ENCODE measurements around the gene TEAD1.
"Not testable (repeated sequence)": the region's sequence is repeated elsewhere in the genome, so short reads cannot be mapped to it uniquely, and the experiment has no call there.

TEAD1 gene

DNA sequence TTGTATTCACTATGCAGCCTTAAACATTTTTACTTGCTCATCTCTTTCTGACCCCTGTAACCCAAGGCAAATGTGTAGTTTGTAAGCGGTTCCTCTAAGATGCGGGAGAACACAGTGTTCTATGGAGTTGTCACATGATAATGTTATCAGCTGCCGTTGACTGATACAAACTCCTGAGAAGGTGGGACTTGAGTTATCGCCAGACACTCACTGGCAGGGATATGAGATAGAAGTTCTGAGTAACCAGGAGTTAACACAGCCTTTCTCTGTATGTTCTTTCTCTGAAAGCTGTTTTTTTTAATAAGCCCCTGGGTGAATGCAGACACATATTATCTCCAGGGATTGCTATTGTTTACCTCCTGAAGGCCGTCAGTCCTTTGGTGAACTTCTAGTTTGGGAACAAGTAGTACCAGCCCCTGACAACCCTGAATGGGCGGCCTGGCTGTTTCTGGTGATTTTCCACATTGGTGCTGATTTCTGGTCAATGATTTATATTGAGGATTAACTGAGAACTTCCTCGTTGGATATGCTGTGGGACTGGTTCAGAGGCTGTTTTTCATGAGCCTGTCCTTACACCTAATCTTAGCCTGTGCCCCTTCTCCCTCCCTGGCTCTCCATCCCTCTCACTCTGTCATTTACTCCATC, 179.6 kb downstream of the TEAD1 start:
- in situ Hi-C loops (cut with HindIII; ENCODE audit: low sequenced_read_pairs): no loop called here

DNA sequence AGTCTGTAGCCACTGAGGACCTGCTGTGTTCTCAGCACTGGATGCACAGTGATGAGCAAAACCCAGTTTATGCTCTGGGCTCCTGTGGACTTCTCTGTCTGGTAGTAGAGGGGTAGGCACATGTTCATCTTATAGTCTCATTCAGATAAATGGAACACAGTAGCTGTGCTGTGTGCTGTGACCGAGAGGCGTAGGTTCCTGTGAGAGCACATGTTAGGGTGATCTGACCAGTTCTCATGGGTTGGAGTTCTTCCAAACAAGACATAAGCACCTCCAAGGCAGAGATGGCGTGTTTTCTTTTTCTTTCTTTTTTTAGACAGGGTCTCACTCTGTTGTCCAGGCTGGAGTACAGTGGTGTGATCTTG, 180.1 kb downstream of the TEAD1 start:
- in situ Hi-C loops (cut with HindIII; ENCODE audit: low sequenced_read_pairs): no loop called here

DNA sequence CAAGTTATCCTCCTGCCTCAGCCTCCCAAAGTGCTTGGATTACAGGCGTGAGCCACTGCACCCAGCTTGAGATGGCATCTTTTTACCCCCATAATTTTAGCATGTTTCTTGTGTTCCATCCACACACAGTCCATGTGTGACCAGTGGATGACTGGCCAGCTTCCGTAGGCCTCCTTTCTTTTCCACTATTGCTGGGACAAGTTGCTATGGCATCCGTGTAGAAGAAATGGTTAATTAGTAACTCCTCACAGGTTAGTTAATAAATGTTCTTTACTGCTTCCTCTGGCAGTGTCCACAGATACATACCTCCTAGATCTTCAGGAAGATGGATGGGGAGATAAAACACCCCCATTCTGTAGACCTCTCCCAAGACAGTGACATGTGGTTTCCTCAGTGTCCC, 180.6 kb downstream of the TEAD1 start:
- in situ Hi-C loops (cut with HindIII; ENCODE audit: low sequenced_read_pairs): no loop called here

DNA sequence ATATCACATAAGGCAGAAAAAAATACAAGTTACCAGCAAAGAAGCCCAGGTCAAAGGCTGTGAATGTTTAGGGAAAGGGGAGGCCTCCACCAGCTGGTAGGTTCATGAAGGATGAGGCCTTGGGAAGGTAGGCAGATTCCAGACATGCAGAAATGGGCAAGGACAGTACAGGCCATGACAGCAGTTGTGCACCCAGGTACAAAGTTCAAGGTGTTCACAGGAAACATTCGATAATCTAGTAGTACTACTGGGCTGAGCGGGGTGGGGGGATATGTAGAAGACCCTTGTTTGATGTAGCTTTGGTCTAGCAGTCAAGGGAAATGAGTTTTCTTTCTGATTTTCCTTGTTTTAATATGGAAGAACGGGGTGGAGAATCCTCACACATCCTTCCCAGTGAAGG, 182.1 kb downstream of the TEAD1 start:
- in situ Hi-C loops (cut with HindIII; ENCODE audit: low sequenced_read_pairs): no loop called here

DNA sequence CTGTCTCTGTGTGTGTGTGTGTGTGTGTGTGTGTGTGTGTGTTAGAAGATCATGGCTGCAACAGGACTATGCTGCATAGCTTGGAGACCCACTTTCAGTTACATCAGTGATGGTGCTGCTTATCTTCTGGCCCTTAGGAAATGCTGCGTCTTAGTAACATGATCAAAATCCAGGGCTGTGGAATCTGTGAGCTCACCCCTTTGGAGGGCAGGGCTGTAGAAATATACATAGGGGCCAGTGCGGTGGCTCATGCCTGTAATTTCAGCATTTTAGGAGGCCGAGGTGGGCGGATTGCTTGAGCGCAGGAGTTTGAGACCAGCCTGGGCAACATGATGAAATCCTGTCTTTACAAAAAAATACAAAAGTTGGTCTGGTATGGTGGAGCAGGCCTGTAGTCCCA, 183.4 kb downstream of the TEAD1 start:
- in situ Hi-C loops (cut with HindIII; ENCODE audit: low sequenced_read_pairs): no loop called here

DNA sequence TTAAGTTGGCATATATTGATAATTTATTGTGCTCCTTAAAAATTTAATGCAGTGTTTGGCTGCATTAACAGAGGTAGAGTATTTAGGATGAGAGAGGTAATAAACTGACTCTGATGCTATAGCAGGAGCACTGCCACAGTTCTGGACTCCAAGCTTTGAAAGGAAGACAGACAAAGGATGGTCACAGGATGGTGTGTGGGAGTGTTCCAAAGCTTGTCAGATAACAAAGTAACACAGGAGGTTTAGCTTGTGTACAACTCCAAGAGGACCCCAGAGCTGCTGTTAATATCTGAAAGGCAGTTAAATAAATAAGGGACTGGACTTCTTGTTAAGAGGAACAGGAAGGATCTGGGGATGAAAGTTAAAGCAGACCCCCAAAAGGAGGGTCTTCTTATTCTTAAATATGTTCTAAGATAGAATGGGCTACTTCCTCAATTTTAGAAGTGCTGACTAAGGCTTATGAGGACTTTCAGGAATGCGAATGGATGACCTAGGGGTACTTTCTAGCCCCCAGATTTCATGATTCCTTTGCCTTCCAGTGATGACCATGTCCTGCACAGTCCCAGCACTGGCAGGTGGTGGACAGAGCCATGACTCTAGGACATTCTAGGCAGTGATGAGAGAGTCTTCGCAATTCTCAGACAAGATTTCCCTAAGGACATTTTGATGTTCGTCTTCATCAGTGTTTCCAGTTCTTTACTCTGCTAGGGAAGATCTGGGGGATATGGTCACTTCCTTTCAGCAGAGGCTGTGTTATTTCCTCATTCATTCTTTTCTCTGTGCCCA, 185.8 kb downstream of the TEAD1 start:
- in situ Hi-C loops (cut with HindIII; ENCODE audit: low sequenced_read_pairs): no loop called here

DNA sequence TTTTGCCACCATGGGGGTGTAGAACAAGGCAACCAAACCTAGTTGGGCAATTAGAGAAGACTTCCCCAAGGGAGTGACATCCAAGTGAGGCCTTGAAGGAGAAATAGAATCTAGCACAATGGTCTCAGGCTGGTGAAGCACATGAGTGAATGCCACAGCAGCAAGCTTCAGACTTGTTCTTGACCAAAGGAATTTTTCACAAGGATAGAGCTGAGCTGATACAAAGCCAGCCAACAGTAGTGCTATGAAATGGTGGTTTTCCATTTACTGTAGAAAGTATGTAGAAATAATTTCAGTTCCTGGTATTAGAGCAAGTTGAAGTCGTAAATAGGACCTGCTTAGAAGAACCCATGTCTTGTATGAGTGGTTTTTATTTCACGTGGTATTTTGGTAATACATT, 186.6 kb downstream of the TEAD1 start:
- in situ Hi-C loops (cut with HindIII; ENCODE audit: low sequenced_read_pairs): no loop called here

DNA sequence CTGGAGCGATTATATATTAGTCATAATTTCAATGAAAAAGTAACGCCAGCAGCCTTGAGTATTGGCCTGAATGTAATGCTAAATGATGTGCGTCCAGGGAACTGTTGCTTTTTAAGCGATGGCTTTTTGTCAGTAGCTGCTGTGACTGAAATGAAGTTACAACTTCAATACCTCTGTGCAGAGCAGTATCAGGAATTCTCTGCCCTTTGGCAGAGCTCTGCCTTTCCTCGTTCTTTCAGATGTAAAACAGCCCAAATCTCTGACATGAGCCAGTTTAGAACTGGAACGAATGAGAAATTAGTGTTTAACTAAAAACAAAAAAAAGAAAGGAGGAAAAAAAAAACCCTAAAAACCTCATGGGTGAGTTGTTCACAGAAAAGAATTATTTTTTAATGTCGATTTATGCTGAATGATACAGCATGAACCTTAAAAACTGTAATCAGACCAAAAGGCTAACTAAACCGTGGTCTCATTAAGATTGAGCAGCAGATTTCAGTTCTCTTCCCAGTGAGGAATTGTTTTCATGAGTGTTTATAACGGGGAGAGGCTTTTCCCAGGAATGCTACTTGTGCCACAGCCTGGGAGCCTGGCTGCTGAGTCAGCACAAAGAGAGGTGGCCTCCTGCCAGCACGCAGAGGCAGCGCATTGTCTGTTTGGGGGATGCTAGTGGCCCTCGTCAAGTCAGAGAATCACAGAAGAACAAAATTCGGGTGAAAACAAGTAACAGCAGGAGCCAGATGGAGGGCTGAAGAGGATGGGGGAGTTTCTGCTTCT, 188.7 kb downstream of the TEAD1 start:
- in situ Hi-C loops (cut with HindIII; ENCODE audit: low sequenced_read_pairs): no loop called here

DNA sequence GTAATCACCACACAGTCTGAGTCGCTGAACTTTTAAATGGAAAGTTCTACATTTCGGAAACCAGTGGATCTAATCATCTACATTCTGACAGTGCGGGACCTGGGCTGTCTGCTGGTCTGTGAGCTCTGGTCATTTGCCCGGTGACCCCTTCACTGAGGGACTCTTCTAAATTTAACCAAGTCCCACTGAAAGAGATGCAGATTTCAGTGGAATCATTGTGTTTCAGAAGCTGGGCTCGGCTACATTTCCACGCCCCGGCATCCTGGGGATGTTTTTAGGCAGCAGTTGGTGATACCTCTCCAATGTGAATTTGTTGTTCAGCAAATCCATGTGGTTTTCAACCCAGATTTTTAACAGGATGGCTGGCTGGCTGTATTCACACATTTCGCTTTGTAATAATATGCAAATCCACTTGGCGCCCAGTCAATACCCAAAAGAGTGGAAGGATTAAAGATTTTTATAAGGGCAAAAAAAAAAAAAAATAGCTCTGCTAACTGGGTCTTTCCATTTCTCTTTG, 189.4 kb downstream of the TEAD1 start:
- in situ Hi-C loops (cut with HindIII; ENCODE audit: low sequenced_read_pairs): no loop called here

DNA sequence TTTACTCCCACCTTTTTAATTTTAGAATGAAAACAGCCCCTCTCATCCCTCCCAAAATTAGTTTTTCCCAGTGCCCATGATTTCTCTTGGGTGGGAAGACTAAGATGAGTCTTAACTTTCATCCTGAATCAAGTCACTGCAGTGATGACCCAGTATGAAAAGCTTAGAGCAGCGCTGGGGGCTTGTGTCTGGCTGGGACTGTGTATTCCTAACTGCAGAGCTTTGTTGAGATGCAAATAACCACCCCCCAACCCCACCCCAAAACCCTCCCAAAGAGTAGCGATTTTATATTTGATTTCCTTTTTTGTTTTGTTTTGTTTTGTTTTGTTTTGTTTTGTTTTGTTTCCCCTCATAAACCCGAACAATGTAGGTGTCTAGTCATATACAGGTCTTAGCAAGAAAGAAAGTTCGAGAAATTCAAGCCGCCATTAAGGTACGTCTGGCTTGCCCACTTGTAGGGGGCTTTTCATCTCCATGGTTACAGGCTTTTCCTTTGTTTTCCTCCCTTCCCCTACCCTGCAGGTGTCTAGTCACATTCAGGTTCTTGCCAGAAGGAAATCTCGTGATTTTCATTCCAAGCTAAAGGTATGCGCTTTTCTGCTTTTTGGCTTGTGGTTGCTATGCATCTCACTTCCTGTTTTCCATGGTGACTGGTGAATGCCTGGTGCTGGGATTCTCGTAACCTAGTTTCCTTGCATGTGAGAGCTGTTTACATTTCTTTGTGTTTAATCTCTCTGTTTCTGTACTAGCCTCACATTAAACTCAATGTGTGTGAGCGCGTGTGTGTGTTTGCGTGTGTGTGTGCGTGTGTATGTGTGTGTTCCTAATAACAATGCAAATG, 190.3 kb downstream of the TEAD1 start:
- in situ Hi-C loops (cut with HindIII; ENCODE audit: low sequenced_read_pairs): no loop called here

DNA sequence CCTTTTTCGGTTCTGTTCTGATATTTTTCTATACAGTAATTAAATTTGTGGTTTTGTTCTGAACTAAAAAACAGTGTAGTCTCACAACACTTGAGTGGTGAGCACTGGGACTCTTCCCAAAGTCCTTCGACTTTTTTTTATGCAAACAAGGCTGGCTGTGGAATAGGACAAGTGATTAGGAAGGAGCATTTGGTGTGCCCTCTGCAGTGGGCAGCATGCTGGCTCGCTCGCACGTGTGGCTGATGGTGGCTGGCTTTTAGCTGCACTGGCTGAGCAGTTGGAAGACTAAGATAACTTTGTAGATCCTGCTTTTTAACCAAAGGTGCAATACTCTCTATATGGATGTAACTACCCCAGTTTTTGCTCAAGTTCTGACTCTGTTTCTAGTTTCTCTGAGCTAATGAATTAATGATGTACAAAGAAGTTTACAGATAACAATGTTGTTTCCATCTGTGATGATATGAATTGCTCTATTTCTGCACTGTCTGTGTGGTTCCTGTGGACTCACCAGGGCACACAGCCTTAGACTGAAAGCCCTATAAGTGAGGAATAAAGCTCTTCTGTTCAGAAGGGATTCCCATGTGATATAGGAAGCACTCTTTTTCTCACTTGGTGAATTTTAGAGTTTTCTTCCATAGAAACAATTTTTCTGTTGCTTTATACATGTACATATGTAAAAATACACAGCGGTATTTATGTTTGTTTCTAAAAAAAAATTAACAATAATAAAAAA, 191.8 kb downstream of the TEAD1 start:
- in situ Hi-C loops (cut with HindIII; ENCODE audit: low sequenced_read_pairs): no loop called here

DNA sequence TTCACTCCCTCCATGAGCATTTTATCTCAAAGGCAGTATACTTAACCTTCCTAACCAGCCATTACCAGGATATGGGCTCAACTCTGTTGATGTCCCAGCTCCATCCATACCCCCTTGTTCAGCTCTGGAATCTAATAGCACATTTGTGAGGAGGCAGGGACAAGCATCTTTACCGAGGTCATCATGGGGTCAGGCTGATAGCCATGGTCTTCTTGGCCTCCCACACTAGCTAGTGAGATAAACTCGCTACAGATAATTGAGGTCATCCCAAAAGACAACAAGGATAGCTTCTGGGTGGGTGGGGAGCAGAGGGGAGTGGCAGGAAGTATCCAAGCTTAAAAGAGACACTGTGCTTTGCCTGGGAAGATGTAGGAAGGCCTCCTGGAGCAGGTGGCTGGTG, 193.3 kb downstream of the TEAD1 start:
- in situ Hi-C loops (cut with HindIII; ENCODE audit: low sequenced_read_pairs): no loop called here

DNA sequence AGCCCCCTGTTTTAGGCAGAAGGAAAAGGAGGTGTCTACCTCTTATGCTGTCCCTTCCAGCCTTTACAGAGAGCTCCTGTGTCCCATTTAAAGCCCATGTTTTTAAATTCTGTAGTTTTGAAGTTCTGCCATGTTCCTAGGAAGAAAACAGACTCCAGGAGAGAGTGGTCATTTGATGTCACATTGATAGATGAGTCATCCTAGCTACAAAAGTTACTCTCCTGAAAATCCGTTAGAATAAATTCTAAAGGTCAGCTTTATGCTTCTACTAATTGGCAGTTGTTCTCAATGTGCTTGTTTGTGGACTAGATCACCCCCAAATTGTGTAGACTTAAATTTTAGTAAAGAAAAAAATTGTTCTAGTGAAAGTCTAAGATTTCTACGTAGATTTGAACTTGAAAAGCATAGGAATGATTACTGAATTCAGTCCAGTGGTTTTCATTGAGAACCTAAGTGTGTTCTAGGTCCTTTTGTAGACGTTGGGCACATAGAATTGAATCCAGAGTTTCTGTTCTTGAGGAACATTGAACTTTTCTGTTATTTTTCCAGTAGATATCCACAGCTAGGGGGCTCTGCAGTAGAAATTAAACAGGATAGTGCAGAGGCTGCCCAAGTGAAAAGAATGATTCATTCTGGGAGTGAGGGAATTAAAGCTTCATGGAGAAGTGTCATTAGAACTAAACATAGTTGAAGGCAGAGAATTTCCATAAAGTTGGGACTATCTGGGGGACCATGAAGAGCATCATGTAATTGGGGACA, 194.3 kb downstream of the TEAD1 start:
- in situ Hi-C loops (cut with HindIII; ENCODE audit: low sequenced_read_pairs): no loop called here

DNA sequence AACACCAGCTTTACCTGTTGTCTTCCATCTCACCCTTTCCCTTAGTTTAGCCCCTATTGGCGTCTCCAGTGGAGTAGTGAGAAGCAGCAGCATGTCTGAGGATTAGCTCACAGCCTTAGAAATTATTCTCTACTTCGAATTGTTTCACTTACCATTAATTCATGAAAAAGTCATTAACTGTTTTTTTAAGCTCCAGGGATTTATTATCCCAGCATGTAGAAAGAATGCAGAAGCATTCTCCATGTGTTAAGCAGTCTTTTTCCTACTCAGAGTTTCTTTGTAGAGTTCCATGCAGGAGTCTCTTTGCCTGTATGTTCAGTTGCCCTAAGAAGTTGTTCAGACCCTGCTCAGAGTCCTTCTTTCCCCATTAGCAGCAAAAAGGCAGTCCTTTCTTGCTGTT, 197.0 kb downstream of the TEAD1 start:
- in situ Hi-C loops (cut with HindIII; ENCODE audit: low sequenced_read_pairs): no loop called here

DNA sequence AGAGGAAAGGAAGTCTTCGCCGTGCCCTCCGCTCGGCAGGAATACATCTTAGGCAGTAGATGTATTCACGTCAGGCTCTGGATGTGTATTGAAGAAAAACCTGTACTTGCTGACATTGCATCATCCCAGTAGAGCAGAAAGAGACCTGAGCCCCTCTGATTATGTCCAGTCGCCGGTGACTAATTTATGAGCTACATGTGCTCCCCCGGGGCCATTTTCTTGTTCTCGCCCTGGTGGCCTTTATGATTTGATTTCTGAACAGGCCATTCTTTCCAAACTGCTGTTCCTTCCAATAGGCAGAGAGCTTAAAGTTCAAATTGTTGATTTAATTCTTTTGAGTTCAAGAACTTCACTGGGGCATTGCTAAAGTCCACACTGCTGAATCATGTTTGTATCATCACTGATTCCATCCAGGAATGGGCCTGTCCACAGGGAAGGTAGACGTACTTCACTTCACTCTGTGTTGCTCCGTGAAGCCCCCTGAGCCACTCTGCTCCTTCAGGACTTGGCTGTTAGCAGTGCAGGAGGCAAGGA, 197.6 kb downstream of the TEAD1 start:
- in situ Hi-C loops (cut with HindIII; ENCODE audit: low sequenced_read_pairs): no loop called here

DNA sequence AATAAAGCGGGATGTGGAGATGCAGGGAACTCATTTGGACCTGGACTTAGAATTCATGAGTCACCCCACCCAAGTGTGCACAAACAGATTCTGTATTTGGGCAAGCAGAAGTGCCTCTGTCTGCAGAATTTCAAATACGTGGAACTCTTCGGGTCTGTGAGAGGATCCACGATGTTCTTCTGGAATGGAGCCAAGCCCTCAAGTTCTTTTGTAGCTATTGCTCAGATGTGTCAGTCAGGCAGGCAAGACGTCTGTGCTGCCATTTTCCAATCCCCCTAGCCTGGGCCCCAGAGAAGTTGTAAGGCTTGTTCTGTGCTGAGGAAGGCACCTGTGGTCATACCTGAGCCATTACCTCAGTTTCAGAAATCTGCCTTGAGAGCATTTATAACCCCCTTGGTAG, 202.1 kb downstream of the TEAD1 start:
- in situ Hi-C loops (cut with HindIII; ENCODE audit: low sequenced_read_pairs): no loop called here

DNA sequence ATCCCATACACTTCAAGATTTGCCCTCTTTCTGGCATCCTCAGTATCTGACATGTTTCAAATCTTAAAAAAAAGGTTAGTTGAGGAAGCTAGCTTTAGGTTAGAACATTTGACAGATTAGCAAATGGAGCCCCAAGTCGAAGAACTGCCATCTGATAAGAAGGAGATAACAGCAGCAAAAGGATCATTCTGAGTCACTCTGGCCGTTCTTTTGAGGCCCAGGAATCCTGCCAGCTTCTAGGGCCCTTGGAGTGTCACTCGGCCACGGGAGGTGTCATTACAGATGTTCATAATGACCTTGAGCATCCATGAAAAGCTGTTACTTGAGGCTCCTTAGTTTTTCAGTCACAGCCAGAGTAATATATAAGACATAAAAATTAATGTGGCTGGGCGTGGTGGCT, 202.8 kb downstream of the TEAD1 start:
- in situ Hi-C loops (cut with HindIII; ENCODE audit: low sequenced_read_pairs): no loop called here

DNA sequence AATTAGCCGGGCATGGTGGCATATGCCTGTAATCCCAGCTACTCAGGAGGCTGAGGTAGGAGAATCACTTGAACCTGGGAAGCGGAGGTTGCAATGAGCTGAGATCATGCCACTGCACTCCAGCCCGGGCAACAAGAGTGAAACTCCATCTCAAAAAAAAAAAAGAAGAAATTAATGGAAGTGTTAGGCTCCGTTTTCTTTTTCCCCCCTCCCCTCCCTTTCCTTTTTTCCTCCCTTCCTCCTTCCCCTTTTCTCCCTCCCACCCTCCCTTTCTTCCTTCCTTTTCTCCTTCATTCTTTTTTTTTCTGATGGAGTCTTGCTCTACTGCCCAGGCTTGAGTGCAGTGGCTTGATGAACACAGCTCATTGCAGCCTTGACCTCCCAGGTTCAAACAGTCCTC, 203.3 kb downstream of the TEAD1 start:
- in situ Hi-C loops (cut with HindIII; ENCODE audit: low sequenced_read_pairs): not testable (repeated sequence)

DNA sequence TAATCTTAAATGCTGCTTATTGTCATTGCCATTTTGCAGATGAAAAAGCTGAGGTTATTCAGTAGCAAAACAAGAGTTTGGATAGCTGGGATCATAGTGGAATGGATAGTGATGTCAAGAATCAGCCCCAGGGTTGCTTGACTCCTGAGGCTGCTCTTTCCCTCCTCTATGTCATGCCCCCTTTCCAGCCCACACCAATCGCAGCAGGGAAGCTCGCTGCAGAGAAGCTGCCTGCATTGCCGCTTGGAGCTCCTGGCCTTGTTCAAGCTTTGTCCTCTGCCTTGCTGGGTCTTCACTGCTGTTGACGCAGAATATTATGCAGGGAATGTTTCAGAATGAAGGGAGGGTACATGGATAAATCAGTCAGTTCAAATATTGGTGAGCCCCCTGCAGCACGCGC, 206.1 kb downstream of the TEAD1 start:
- in situ Hi-C loops (cut with HindIII; ENCODE audit: low sequenced_read_pairs): no loop called here

Measured in DLD1 (cell line).